SJSA1 (cell line): ENCODE results near the gene CLSTN1. TPM values are rescaled to one million over a fixed set of nuclear protein-coding genes. Genes with fewer than 3 reads are reported as not detected.
A peak's percentile ranks its signal among the peaks of the same experiment; 100 is the strongest.
"Not testable (repeated sequence)": the region's sequence is repeated elsewhere in the genome, so short reads cannot be mapped to it uniquely, and the experiment has no call there.

Experiments
- DNase-seq, 2 experiments: peaks; one replicate each; pipeline ENCODE4 v3.0.0-alpha.2; 2015 to 2020; ENCODE audit warnings: low spot score in 2 of 2, low read depth in 1 of 2
- H3K27ac ChIP-seq: fragments of 250-450 bp; sonication (Bioruptor Pico); 2 replicates; pipeline ENCODE4 v1.5.1; 2020; ENCODE audit warnings: mild to moderate bottlenecking, moderate library complexity
- H3K27me3 ChIP-seq: fragments of 250-450 bp; sonication (Bioruptor Pico); replicated peaks from 2 replicates; pipeline ENCODE4 v1.5.1; 2020; ENCODE audit warnings: mild to moderate bottlenecking, moderate library complexity
- H3K36me3 ChIP-seq: fragments of 250-450 bp; sonication (Bioruptor Pico); 2 replicates; pipeline ENCODE4 v1.5.1; 2020; ENCODE audit warnings: mild to moderate bottlenecking
- H3K4me1 ChIP-seq: fragments of 250-450 bp; sonication (Bioruptor Pico); replicated peaks from 2 replicates; pipeline ENCODE4 v1.6.1; 2021; ENCODE audit warnings: mild to moderate bottlenecking
- H3K4me3 ChIP-seq: fragments of 250-450 bp; sonication (Bioruptor Pico); 2 replicates; pipeline ENCODE4 v1.5.1; 2020; ENCODE audit warnings: mild to moderate bottlenecking
- H3K9me3 ChIP-seq: fragments of 250-450 bp; sonication (Bioruptor Pico); replicated peaks from 2 replicates; pipeline ENCODE4 v1.5.1; 2020; ENCODE audit warnings: mild to moderate bottlenecking
- total RNA-seq: library from RNA; depleted of rRNA; stranded (reverse); fragments of >200 nt; shearing (Covaris generic); gene quantifications from 2 replicates; pipeline ENCODE4 v1.2.3, GENCODE V29; 2014

The CLSTN1 gene
- total RNA-seq, 1 experiment from 2014 or later, result 64.3 TPM

DNA sequence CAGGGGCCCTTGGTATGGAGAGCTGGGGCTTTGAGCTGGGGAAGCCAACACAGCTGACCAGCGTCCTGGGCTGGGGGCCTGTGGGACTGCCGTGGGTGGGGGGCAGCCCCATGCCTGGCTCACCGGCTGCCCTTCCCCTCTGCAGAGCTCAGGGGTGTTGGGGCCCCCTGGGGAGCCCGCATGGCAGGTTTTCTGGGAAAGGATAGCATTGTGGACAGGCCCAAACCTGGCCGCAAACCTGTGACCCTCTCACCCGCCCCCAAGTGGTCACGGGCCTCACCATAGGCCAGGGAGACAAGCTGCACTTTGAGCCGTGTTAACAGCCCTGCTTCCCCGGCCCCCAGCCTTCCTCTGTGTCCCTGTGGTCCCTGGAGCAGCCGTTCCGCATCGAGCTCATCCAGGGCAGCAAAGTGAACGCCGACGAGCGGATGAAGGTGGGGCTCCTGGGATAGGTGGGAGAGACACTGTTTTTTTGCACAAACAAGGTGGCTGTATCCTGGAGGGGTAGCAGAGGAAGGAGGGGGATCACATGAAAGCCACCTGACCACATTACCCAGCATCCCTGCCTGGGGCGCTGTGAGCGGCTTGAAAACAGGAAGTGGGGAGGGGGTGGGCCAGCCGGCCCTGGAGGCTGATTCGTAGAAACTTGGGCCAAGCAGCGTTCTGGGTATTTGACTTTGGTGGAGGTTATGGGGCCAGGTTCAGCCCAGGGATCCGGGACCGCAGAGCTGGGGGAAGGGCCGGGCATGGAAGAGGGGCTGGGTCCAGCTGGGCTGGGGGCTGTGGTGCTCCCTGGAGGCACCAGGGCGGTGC, 106.4 kb downstream of the CLSTN1 start:
- Histone ChIP-seq H3K4me1 (peaks cover 16% of the 10 kb centered on the region), H3K27me3 (no peaks in the 10 kb centered on the region), H3K4me3 (no peak overlapping the region), H3K9me3 (no peaks in the 10 kb centered on the region), H3K36me3 (peaks cover 36% of the 10 kb centered on the region), H3K27ac (no peak overlapping the region)
- no peak for DNase-seq

DNA sequence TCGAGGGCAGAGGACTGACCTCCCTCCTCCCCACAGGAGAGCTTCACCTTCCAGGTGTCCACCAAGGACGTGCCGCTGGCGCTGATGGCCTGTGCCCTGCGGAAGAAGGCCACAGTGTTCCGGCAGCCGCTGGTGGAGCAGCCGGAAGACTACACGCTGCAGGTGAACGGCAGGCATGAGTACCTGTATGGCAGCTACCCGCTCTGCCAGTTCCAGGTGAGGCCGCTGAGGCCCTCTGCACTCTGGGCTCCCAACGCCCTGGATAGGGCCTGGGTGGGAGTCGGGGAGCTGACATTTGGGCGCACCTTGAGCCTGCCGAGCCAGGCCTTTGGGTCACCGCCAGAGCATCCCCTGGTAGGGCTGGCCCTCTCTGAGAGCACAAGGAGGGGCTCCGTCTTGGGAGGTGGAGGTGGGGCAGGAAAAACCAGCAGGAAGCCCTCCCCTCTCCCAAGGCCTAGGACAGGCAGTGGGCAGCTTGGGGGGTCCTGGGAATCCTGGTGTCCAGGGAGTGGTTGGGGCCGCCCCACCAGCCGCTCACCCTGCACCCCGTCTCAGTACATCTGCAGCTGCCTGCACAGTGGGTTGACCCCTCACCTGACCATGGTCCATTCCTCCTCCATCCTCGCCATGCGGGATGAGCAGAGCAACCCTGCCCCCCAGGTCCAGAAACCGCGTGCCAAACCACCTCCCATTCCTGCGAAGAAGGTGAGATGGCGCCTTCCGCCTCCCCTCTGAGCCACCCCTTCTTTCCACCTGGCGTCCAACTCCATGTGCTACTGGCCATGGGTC, 107.2 kb downstream of the CLSTN1 start:
- Histone ChIP-seq H3K4me3 (no peak overlapping the region), H3K4me1 (peaks cover 16% of the 10 kb centered on the region), H3K9me3 (no peaks in the 10 kb centered on the region), H3K36me3 (peaks cover 28% of the 10 kb centered on the region), H3K27me3 (no peaks in the 10 kb centered on the region), H3K27ac (no peak overlapping the region)
- DNase-seq, result no peak

DNA sequence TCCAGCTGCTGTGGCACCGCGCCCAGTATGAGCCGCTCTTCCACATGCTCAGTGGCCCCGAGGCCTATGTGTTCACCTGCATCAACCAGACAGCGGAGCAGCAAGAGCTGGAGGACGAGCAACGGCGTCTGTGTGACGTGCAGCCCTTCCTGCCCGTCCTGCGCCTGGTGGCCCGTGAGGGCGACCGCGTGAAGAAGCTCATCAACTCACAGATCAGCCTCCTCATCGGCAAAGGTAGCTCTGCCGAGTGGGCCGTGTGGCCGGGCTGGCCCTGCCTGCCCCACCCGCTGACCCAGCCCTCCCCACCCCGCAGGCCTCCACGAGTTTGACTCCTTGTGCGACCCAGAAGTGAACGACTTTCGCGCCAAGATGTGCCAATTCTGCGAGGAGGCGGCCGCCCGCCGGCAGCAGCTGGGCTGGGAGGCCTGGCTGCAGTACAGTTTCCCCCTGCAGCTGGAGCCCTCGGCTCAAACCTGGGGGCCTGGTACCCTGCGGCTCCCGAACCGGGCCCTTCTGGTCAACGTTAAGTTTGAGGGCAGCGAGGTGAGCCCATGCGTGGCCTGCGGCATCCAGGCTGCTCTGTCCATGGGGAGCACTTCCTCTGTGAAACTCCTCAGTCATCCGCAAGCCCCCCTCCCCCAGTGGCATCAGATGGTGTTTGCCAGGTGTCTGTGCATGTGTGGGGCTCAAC, 108.1 kb downstream of the CLSTN1 start:
- H3K9me3 ChIP-seq, result no peaks in the 10 kb centered on the region
- no peak overlapping the region for H3K4me3 ChIP-seq
- H3K27me3 ChIP-seq, result no peaks in the 10 kb centered on the region
- no peak for DNase-seq
- H3K36me3 ChIP-seq, result peaks cover 25% of the 10 kb centered on the region
- H3K27ac ChIP-seq, result no peak overlapping the region
- H3K4me1 ChIP-seq, result peaks cover 16% of the 10 kb centered on the region

DNA sequence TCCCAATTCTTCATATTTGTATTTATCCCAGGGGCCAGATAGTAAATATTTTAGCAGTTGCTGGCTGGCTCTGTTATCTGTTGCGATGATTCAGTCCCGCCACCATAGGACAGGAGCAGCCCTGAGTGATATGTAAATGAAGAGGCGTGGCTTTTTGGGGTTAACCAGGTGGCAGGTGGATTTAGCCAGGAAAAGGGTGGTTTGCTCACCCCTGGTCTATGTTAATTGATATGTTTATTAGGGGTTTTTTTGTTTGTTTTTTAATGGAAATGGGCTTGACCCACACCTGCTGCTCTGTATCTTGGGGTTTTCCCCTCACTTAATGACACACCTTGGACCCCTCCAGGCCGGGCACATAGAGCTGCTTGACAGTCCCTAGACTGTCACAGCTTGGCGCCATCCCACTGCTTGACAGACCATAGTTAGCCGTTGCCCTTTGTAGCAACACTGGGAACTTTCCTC, 109.5 kb downstream of the CLSTN1 start:
- no peaks in the 10 kb centered on the region for H3K9me3 ChIP-seq
- peaks cover 9% of the 10 kb centered on the region for H3K4me1 ChIP-seq
- no peak overlapping the region for H3K4me3 ChIP-seq
- DNase-seq, result no peak
- no peaks in the 10 kb centered on the region for H3K27me3 ChIP-seq
- peaks cover 28% of the 10 kb centered on the region for H3K36me3 ChIP-seq
- no peak overlapping the region for H3K27ac ChIP-seq

DNA sequence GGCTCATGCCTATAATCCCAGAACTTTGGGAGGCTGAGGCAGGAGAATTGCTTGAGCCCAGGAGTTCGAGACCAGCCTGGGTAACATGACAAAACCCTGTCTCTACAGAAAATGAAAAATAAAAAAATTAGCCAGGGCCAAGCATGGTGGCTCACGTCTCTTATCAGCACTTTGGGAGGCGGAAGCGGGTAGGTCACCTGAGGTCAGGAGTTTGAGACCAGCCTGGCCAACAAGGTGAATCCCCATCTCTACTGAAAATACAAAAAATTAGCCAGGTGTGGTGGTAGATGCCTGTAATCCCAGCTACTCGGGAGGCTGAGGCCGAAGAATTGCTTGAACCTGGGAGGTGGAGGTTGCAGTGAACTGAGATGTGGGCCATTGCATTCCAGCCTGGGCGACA, 111.0 kb downstream of the CLSTN1 start:
- H3K36me3 ChIP-seq, result peaks cover 21% of the 10 kb centered on the region
- DNase-seq, H3K27me3 ChIP-seq, H3K27ac ChIP-seq, H3K4me3 ChIP-seq, H3K4me1 ChIP-seq, H3K9me3 ChIP-seq: not testable (repeated sequence)

DNA sequence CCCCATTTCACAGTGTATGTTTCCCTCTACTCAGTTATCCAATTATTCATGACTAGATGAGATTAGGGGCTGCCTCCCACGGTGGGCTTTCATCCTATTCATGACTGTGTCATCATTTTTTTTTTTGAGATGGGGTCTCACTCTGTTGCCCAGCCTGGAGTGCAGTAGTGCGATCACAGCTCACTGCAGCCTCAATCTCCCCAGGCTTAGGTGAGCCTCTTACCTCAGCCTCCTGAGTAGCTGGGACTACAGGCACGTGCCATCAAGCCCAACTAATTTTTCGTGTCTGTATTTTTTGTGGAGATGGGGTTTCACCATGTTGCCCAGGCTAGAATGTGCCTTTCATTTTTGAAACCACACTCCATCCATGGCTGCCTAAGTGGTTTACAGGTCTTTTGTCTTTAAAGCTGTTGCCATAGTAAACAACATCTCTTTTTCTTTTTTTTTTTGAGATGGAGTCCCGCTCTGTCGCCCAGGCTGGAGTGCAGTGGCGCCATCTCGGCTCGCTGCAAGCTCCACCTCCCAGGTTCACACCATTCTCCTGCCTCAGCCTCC, 112.2 kb downstream of the CLSTN1 start:
- Histone ChIP-seq H3K4me1 (no peaks in the 10 kb centered on the region), H3K4me3 (no peak overlapping the region), H3K27me3 (no peaks in the 10 kb centered on the region), H3K9me3 (no peaks in the 10 kb centered on the region), H3K36me3 (peaks cover 16% of the 10 kb centered on the region), H3K27ac (no peak overlapping the region)
- DNase-seq, result no peak

DNA sequence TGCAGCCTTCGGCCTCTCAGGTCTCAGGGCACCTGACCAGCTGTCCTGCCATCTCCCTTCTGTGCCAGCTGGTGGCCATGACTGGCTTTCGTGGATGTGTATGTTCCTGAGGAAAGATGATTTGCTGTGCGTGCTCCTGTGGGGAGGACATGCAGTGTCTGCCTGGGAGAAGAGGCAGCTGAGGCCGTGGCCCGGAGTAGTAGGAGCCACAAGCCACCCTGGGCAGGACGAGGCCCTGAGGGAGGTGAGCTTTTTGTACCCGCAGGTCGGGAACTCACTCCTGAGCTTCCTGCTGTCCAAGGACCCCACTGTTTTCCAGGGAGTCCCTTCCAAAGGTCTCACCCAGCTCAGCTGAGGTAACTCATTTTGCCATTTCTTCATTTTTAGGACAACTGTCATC, 113.7 kb downstream of the CLSTN1 start:
- H3K27ac ChIP-seq, result no peak overlapping the region
- no peak for DNase-seq
- H3K36me3 ChIP-seq, result peaks cover 13% of the 10 kb centered on the region
- no peaks in the 10 kb centered on the region for H3K27me3 ChIP-seq
- no peak overlapping the region for H3K4me3 ChIP-seq
- H3K4me1 ChIP-seq, result peaks cover 14% of the 10 kb centered on the region
- no peaks in the 10 kb centered on the region for H3K9me3 ChIP-seq

DNA sequence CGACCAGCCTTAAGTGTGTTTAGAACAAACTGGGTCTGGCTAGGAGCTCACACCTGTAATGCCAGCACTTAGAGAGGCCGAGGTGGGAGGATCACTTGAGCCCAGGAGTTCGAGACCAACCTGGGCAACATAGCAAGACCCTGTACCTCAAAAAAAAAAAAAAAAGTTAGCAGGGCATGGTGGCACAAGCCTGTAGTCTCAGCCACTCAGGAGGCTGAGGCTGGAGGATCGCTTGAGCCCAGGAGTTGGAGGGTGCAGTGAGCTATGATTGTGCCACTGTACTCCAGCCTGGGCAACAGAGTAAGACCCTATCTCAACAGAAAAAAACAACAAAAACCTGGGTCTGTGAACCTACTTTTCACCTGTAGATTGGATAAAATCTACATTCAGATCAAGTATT, 117.6 kb downstream of the CLSTN1 start:
- H3K4me3 ChIP-seq, result no peak overlapping the region
- H3K36me3 ChIP-seq, result peaks cover 6% of the 10 kb centered on the region
- no peak for DNase-seq
- no peaks in the 10 kb centered on the region for H3K9me3 ChIP-seq
- H3K27ac ChIP-seq, result peak overlapping the region; percentile 81
- no peaks in the 10 kb centered on the region for H3K27me3 ChIP-seq
- H3K4me1 ChIP-seq, result peaks cover 22% of the 10 kb centered on the region

DNA sequence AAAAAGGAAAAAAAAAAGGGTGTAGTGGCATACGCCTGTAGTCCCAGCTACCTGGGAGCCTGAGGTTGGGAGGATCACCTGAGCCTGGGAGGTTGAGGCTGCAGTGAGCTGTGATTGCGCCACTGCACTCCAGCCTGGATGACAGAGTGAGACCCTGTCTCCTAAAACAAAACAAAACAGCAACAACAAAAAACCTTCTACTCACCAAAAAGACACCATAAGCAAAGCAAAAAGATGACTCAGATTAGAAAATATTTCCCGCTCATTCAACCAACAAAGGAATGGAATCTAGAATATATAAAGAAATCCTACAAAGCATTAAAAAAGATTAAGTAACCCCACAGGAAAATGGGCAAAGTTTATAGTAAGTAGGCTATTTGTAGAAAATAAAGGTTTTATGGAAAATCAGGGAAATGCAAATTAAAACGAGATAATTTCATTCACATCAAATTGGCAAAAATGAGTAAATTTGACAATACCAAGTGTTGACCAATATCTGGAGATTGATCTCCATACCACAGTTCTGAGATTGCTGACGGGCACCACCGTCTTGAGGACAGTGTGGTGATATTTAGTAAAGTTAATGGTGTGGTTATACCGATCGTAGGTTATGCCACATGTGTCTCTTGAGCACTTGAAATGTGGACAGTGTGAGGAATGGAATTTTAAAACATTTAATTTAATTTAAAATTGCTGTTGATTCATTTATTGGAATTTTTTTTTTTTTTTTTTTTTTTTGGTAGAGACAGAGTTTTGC, 118.2 kb downstream of the CLSTN1 start:
- Histone ChIP-seq H3K36me3 (0 out of 2 replicates have a peak, but pooled peaks cover 2% of the 10 kb centered on the region), H3K9me3 (no peaks in the 10 kb centered on the region), H3K27ac (peak overlapping the region; percentile 81), H3K27me3 (no peaks in the 10 kb centered on the region), H3K4me1 (peaks cover 27% of the 10 kb centered on the region), H3K4me3 (no peak overlapping the region)
- peak in 1 of 2 experiments; percentile 88 for DNase-seq

DNA sequence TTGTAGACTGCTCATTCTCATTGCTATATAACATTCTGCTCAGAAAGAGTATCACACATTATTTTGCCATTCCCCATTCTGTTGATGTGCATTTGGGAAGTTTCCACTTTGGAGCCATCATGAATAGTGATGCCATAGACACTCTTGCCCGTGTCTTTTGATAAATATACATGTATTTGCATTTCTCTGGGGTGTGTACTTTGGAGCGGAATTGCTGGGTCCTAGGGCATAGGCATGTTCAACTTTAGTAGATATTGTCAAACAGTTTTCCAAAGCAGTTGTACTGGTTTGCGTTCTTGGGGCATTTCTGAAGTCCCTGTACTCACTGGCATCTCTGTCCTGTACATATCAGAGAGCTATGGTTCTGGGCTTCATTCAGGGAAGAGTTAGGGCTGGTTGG, 120.1 kb downstream of the CLSTN1 start:
- H3K36me3 ChIP-seq, result no peaks in the 10 kb centered on the region
- no peak overlapping the region for H3K4me3 ChIP-seq
- DNase-seq, result no peak
- H3K9me3 ChIP-seq, result no peaks in the 10 kb centered on the region
- H3K27ac ChIP-seq, result no peak overlapping the region
- no peaks in the 10 kb centered on the region for H3K27me3 ChIP-seq
- H3K4me1 ChIP-seq, result peaks cover 44% of the 10 kb centered on the region

DNA sequence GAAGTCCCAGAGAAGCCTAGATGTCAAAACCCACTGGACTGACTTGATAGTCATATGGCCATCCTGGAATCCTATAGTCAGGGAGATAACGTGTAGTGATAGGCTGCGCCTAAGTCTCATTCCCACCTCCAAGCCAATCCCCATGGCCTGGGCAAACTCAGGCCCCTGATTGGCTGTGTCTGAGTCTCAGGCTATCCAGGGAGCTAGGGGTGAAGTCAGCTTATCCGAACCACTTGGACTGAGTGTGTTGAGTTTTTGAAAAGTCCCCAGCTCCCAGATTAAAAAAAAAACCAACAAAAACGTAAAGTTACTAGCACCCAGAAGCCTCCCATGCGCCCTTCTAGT, 120.6 kb downstream of the CLSTN1 start:
- Histone ChIP-seq H3K9me3 (no peaks in the 10 kb centered on the region), H3K27me3 (no peaks in the 10 kb centered on the region), H3K4me3 (no peak overlapping the region), H3K4me1 (peaks cover 44% of the 10 kb centered on the region), H3K36me3 (no peaks in the 10 kb centered on the region), H3K27ac (no peak overlapping the region)
- DNase-seq, result no peak

DNA sequence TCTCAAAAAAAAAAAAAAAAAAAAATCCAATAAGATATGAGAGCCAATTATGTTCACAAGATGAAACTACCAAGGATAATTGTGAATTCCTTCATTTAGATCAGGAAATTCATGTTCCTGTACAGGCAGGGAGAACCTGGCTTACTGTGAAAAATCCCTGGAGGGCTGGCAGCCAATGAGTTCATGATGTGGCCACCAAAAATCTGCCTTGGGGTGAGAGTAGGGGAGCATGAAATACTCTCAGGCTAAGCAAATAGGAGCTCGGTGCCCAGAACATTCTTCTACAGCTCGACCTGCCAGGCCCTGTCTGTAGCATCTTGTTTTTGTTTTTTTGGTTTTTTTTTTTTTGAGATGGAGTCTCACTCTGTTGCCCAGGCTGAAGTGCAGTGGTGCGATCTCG, 122.1 kb downstream of the CLSTN1 start:
- Histone ChIP-seq H3K27ac (no peak overlapping the region), H3K36me3 (no peaks in the 10 kb centered on the region)
- no peak for DNase-seq

DNA sequence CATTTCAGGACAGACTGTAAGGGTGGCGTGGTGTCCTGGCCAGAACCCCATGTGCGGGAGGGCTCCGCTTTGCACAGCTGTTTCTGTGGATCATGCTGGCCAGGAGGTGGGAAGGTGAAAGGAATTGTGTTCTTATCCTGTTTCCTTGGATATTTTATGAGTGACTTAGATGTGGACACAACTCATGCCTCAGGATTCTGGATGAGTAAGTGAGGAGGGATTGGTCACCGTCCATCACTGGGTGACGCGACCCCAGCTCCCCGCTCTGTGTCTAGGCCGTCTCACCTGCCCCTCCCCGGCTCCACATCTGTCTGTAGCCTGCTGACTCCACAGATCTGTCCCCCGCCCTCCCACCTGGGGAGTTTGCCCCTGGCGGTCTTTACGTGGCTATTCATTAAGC, 123.4 kb downstream of the CLSTN1 start:
- Histone ChIP-seq H3K4me1 (peaks cover 33% of the 10 kb centered on the region), H3K9me3 (no peaks in the 10 kb centered on the region), H3K27ac (peak overlapping the region; percentile 63), H3K4me3 (no peak overlapping the region), H3K27me3 (no peaks in the 10 kb centered on the region), H3K36me3 (no peaks in the 10 kb centered on the region)
- peak; percentile 67 to 80 for DNase-seq

More for the DNA sequence above, 122.1 kb downstream of the CLSTN1 start:
- Histone ChIP-seq H3K4me3 (no peak overlapping the region), H3K27me3 (no peaks in the 10 kb centered on the region), H3K9me3 (no peaks in the 10 kb centered on the region), H3K4me1 (peaks cover 44% of the 10 kb centered on the region)
